HT-29 (cell line): ENCODE results near the gene UPK1A. TPM values are rescaled to one million over a fixed set of nuclear protein-coding genes. Genes with fewer than 3 reads are reported as not detected.

Experiments
- DNase-seq: peaks from one replicate; pipeline ENCODE4 v3.0.0-alpha.2; 2015; ENCODE audit warnings: low spot score
- total RNA-seq: library from RNA; depleted of rRNA; stranded (reverse); fragments of >200 nt; shearing (Covaris generic); gene quantifications from 2 replicates; pipeline ENCODE4 v1.2.3, GENCODE V29; 2014; rRNA removed

Gene UPK1A
- total RNA-seq: not detected in 2 replicates

- no peak for DNase-seq
Observed at GRCh38 chr19:35666251-35666913, at the start of gene UPK1A. TSS of gene UPK1A (plus strand) at chr19:35666517. CDS start at chr19:35666813, 296 bp downstream.

DNA sequence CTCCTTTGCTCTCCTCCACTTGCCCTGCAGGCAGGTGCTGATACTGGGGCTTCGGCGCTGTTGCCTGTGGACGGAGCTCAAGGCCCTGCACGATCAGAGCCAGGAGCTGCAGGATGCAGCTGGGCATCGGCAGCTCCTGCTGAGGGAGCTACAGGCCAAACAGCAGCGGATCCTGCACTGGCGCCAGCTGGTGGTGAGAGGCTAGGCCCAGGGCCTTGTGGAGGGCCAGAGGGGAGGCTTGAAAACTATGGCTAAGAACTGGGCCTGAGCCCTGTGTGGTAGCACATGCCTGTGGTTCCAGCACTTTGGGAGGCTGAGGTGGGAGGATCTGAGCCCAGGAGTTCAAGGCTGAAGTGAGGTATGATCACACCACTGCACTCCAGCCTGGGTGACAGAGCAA, 47.5 kb upstream of the UPK1A start:
- no peak for DNase-seq

- no peak for DNase-seq
Observed at GRCh38 chr19:35619290-35619923, 46.9 kb upstream of the UPK1A start.

- no peak for DNase-seq
Observed at GRCh38 chr19:35620001-35620400, 46.3 kb upstream of the UPK1A start.

- DNase-seq: no peak
Observed at GRCh38 chr19:35621708-35622107, 44.6 kb upstream of the UPK1A start.

DNA sequence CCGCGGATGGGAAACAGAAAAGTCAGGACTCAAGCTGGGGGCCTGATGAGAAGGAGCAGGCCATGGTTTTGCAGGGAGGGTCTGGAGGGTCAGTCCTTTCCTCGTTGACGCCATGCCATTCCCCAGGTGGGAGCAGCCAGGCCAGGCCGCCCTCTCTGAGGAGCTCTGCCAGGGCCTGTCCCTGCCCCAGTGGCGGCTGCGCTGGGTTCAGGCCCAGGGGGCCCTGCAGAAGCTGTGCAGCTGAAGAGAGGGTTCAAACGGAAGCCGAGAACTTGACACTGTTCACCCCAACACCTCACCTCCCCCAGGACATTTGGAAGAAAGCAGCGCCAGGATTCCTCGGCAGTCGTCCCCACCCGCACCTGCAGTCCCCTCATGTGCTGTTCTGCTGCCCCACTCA, 43.6 kb upstream of the UPK1A start:
- no peak for DNase-seq

- DNase-seq: no peak
Observed at GRCh38 chr19:35623327-35624010, 42.8 kb upstream of the UPK1A start.

DNA sequence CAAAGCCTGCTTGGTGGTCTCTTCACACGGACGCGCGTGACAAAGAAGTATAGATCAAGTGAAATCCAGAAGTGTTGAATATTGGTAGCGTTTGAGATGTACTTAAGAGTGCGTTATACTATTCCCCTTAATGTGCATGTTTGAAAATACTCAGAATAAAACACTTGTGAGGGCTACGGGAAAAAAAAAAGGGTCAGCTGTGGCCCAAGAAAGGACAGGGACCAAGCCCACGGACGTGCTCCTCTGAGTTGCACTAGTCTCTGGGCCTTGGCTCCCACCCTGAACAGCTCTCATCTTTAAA, 38.1 kb upstream of the UPK1A start:
- DNase-seq: no peak

- peak; percentile 100 for DNase-seq
Observed at GRCh38 chr19:35628565-35629331, 37.6 kb upstream of the UPK1A start, which contains the start of gene RBM42. TSS of gene RBM42 (plus strand) at chr19:35629036. CDS start at chr19:35629154, 118 bp downstream.

DNA sequence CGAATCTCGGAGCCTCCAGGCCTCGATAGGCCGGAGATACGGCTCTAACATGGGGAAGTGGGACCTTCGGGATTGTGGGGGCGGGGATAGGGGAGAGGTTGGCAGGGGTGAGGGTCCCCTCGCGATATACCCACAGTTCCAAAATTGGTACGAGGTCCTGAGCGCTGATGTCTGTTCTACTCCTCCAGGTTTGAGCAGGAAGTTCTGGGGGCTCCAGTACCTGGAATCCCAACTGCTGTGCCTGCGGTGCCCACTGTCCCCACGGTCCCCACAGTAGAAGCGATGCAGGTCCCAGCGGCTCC, 37.0 kb upstream of the UPK1A start:
- DNase-seq: peak; percentile 20

- no peak for DNase-seq
Observed at GRCh38 chr19:35633727-35634440, 32.4 kb upstream of the UPK1A start.

GRCh38 chr19:35636651-35637050, 29.7 kb upstream of the UPK1A start:
- no peak for DNase-seq

DNA sequence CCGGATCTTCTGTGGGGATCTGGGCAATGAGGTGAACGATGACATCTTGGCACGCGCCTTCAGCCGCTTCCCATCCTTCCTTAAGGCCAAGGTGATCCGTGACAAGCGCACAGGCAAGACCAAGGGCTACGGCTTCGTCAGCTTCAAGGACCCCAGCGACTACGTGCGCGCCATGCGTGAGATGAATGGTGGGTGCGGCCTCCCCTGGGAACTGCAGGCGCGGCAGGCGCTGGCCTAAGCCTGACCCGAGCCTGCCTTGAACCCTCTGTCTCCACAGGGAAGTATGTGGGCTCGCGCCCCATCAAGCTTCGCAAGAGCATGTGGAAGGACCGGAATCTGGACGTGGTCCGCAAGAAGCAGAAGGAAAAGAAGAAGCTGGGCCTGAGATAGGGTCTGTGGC, 29.2 kb upstream of the UPK1A start:
- no peak for DNase-seq

DNA sequence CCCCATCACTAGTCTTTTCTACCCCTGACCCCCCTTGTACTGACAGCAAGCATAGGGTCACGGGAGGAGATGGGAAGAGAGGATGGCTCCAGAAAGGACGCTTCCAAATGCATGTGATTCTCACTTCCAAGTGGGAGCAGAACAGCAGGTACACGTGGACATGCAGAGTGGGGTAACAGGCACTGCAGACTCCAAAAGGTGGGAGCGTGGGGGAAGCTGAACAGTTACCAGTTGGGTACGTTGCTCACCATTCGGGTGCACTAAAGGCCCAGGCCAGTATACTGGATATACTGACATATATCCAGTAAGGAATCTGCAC, 27.0 kb upstream of the UPK1A start:
- peak; percentile 13 for DNase-seq

- DNase-seq: no peak
Observed at GRCh38 chr19:35639863-35640262, 26.5 kb upstream of the UPK1A start.

DNA sequence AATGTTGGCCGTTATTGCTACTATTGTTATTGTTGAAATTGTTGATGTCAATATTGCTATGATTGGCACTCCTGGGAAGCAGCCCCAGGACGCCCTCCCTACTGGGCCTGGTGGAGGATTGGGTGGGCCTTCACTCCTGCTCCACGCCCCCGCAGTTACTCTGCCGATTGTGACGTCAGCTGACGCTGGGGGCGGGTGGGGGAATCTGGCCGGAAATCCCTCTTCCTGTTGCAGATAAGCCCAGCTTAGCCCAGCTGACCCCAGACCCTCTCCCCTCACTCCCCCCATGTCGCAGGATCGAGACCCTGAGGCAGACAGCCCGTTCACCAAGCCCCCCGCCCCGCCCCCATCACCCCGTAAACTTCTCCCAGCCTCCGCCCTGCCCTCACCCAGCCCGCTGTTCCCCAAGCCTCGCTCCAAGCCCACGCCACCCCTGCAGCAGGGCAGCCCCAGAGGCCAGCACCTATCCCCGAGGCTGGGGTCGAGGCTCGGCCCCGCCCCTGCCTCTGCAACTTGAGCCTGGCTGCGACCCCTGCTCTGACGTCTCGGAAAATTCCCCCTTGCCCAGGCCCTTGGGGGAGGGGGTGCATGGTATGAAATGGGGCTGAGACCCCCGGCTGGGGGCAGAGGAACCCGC, 24.7 kb upstream of the UPK1A start, which contains the start of gene ETV2:
Gene ETV2, plus strand, starts transcription at position 231 of the 637 bp plus-strand sequence. CDS start 716 bp downstream, outside the sequence.
- no peak for DNase-seq

- no peak for DNase-seq
Observed at GRCh38 chr19:35642312-35642711, 24.0 kb upstream of the UPK1A start.

DNA sequence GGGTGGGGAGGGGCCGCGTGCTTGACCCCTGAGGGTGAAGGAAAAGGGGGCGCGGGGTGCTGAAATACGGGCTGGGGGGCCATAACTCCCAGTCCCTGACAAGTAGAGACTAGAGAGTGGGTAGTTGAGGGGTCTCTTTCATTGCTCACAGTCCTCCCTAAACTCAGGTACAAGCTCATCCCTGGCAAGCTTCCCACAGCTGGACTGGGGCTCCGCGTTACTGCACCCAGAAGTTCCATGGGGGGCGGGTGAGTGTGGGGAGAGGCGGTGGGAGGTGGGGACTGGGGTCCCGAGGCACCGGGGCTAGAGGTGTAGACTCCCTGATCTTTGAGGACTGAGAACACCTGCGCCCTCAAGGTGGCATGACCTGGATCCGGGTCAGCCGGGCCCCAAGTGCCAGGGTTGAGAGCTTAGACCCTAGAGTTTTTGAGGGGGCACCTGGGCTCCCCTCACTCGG, 23.5 kb upstream of the UPK1A start:
- DNase-seq: no peak

- DNase-seq: peak; percentile 91
Observed at GRCh38 chr19:35643255-35644205, 22.8 kb upstream of the UPK1A start.
